H1 (cell line): Measurements from ENCODE around the gene RIMS1. TPM values are rescaled to one million over a fixed set of nuclear protein-coding genes. Genes with fewer than 3 reads are reported as not detected.

Source experiments
- ATF2 ChIP-seq: IDR thresholded peaks from 2 replicates; pipeline ENCODE4 v1.6.1; 2012; ENCODE audit warnings: low read length, inconsistent platforms
- CHD1 ChIP-seq: IDR thresholded peaks from 2 replicates; pipeline ENCODE4 v1.6.1; 2012; ENCODE audit warnings: low read depth, low read length, improper control_type of control experiment
- CHD2 ChIP-seq: IDR thresholded peaks from 2 replicates; pipeline ENCODE4 v1.6.1; 2012; ENCODE audit warnings: low read length, improper control_type of control experiment
- GABPA ChIP-seq: IDR thresholded peaks from 2 replicates; pipeline ENCODE4 v1.6.1; 2011; ENCODE audit warnings: mild to moderate bottlenecking, low read length, moderate library complexity, borderline replicate concordance; ENCODE audit not compliant: insufficient read depth
- JUN ChIP-seq: IDR thresholded peaks from 2 replicates; pipeline ENCODE4 v1.6.1; 2011; ENCODE audit warnings: low read depth, mild to moderate bottlenecking, improper control_type of control experiment, low read length
- JUND ChIP-seq: IDR thresholded peaks from 2 replicates; pipeline ENCODE4 v1.6.1; 2011; ENCODE audit warnings: mild to moderate bottlenecking, improper control_type of control experiment, low read length
- POU5F1 ChIP-seq: IDR thresholded peaks from 2 replicates; pipeline ENCODE4 v1.6.1; 2011; ENCODE audit warnings: low read depth, mild to moderate bottlenecking, low read length, moderate library complexity
- RAD21 ChIP-seq, 2 experiments: IDR thresholded peaks in 1 of 2; conservative IDR thresholded peaks in 1 of 2; 2 replicates each; pipeline ENCODE4 v1.6.1; 2011; ENCODE audit warnings: low read depth in 2 of 2, low read length in 2 of 2, improper control_type of control experiment in 1 of 2, inconsistent platforms in 1 of 2, mild to moderate bottlenecking in 1 of 2, moderate library complexity in 1 of 2
- RBBP5 ChIP-seq: IDR thresholded peaks from 2 replicates; pipeline ENCODE4 v1.7.1; 2012; ENCODE audit warnings: low read depth, mild to moderate bottlenecking, inconsistent platforms, low read length, moderate library complexity, borderline replicate concordance
- RFX5 ChIP-seq: IDR thresholded peaks from 2 replicates; pipeline ENCODE4 v1.6.1; 2011; ENCODE audit warnings: low read depth, low read length, improper control_type of control experiment, borderline replicate concordance
- RNF2 ChIP-seq: fragments of 200-900, 300-1000 bp; sonication (generic); IDR thresholded peaks from 2 replicates; pipeline ENCODE4 v1.7.1; 2016; ENCODE audit warnings: borderline replicate concordance, low read depth, mild to moderate bottlenecking, antibody characterized with exemption, low read length; ENCODE audit not compliant: poor library complexity, severe bottlenecking; ENCODE audit errors: missing control alignments
- SIN3A ChIP-seq, 2 experiments: IDR thresholded peaks in 1 of 2; conservative IDR thresholded peaks in 1 of 2; 2 replicates each; pipeline ENCODE4 v1.6.1; 2011 to 2012; ENCODE audit warnings: low read length in 2 of 2, improper control_type of control experiment in 1 of 2, low read depth in 1 of 2, mild to moderate bottlenecking in 1 of 2
- TAF7 ChIP-seq: optimal IDR thresholded peaks from 2 replicates; pipeline ENCODE3; 2011; ENCODE audit warnings: low read depth, mild to moderate bottlenecking, inconsistent platforms, low read length, moderate library complexity, borderline replicate concordance
- TBP ChIP-seq: IDR thresholded peaks from 2 replicates; pipeline ENCODE4 v1.6.1; 2011; ENCODE audit warnings: low read depth, low read length, improper control_type of control experiment
- USF2 ChIP-seq: IDR thresholded peaks from 2 replicates; pipeline ENCODE4 v1.6.1; 2011; ENCODE audit warnings: low read length, improper control_type of control experiment
- ZNF274 ChIP-seq: IDR thresholded peaks from 2 replicates; pipeline ENCODE4 v1.7.0; 2012; ENCODE audit warnings: low read length, borderline replicate concordance; ENCODE audit errors: extremely low read depth
- polyA plus RNA-seq, 7 experiments: library from polyadenylated mRNA; depleted of rRNA in 3 of 7; stranded (reverse) in 5 of 7; unstranded in 2 of 7; fragments of >200 nt in 5 of 7; fragments of 200-250 nt in 2 of 7; gene quantifications; 1 replicate in 5 of 7; 2 replicates in 1 of 7; 4 replicates in 1 of 7; pipeline versions ENCODE4 v1.2.1 to v1.2.3, GENCODE V29; 2011 to 2013; ENCODE audit warnings: missing spikeins in 2 of 7, mixed read lengths in 2 of 7
- total RNA-seq: library from RNA; stranded (reverse); fragmentation: NEBNext Ultra II Directional; extraction: Animal tissue kit (Norgen Biotek cat#: 25700); gene quantifications from 2 replicates; pipeline ENCODE4 v1.2.1, GENCODE V29; 2021
- TF ChIP-seq, protein P1 (sequence below), 3 experiments: IDR thresholded peaks; 1 replicate in 2 of 3; 2 replicates in 1 of 3; pipeline versions ENCODE4 v1.5.1 to v1.6.1; 2011; ENCODE audit warnings: low read length in 3 of 3, mild to moderate bottlenecking in 3 of 3, inconsistent platforms in 2 of 3, low read depth in 1 of 3, moderate library complexity in 1 of 3; ENCODE audit not compliant: insufficient read depth in 1 of 3; ENCODE audit errors: control extremely low read depth in 1 of 3

Gene RIMS1
- total and polyA plus RNA-seq, 2 of the 8 experiments (the other 6 are each of a cell fraction or from before 2014, with no cell fraction given), result 0.63 to 2.3 TPM

- TF ChIP-seq, protein P1, sequence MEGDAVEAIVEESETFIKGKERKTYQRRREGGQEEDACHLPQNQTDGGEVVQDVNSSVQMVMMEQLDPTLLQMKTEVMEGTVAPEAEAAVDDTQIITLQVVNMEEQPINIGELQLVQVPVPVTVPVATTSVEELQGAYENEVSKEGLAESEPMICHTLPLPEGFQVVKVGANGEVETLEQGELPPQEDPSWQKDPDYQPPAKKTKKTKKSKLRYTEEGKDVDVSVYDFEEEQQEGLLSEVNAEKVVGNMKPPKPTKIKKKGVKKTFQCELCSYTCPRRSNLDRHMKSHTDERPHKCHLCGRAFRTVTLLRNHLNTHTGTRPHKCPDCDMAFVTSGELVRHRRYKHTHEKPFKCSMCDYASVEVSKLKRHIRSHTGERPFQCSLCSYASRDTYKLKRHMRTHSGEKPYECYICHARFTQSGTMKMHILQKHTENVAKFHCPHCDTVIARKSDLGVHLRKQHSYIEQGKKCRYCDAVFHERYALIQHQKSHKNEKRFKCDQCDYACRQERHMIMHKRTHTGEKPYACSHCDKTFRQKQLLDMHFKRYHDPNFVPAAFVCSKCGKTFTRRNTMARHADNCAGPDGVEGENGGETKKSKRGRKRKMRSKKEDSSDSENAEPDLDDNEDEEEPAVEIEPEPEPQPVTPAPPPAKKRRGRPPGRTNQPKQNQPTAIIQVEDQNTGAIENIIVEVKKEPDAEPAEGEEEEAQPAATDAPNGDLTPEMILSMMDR (IDR thresholded peaks at IDR 0.05; ENCODE audit: control extremely low read depth in 1 of 3, insufficient read depth in 1 of 3, low read depth in 1 of 3, low read length in 3 of 3), result peak; percentile 27 to 44 (median 42); a peak in 3 of 4 replicates
- TF ChIP-seq RNF2 (no peak), CHD1 (no peak), ZNF274 (no peak), ATF2 (no peak), SIN3A (conservative IDR thresholded peaks at IDR 0.05 in 1 of 2, IDR thresholded peaks at IDR 0.05 in 1 of 2; ENCODE audit: low read depth in 1 of 2, low read length in 2 of 2) (no peak), CHD2 (no peak), RBBP5 (no peak), GABPA (no peak), RAD21 (IDR thresholded peaks at IDR 0.05 in 1 of 2, conservative IDR thresholded peaks at IDR 0.05 in 1 of 2; ENCODE audit: low read depth in 2 of 2, low read length in 2 of 2) (peak; percentile 14 to 27; a peak in 3 of 4 replicates), POU5F1 (no peak), TBP (0 out of 2 replicates have a peak, but pooled peaks have one; percentile 31), JUND (peak; percentile 59; the same call in 1 of the 2 replicates), RFX5 (no peak), JUN (no peak), USF2 (no peak), TAF7 (no peak)
These were observed at the start of gene RIMS1 (continued) for GRCh38 chr6:71886184-71887005.
